Upper lobe of left lung (tissue), 4 donors: ENCODE results near the gene ARHGAP24.

Experiments
- EP300 ChIP-seq, 4 donors: sonication (generic); formaldehyde crosslinking; IDR thresholded peaks; one replicate each; pipeline ENCODE4 v1.5.1; 2017; ENCODE audit warnings: antibody characterized with exemption in 4 of 4, control low read depth in 2 of 4
- POLR2A ChIP-seq, 4 donors: fragments of 450-650 bp; IDR thresholded peaks; one replicate each; pipeline ENCODE4 v1.5.1; 2016 to 2017; ENCODE audit warnings: antibody characterized with exemption in 4 of 4, mild to moderate bottlenecking in 2 of 4
- POLR2AphosphoS5 ChIP-seq, 2 donors: sonication (generic); formaldehyde crosslinking; IDR thresholded peaks; one replicate each; pipeline ENCODE4 v1.5.1; 2017; ENCODE audit warnings: antibody characterized with exemption in 2 of 2
- TF ChIP-seq, protein P1 (sequence below), 6 experiments: fragments of 450-650 bp in 4 of 6; fragments of 200-600 bp in 2 of 6; sonication (generic) in 2 of 6; IDR thresholded peaks; one replicate each; pipeline ENCODE4 v1.5.1; 2016 to 2019; ENCODE audit warnings: antibody characterized with exemption in 6 of 6

DNA sequence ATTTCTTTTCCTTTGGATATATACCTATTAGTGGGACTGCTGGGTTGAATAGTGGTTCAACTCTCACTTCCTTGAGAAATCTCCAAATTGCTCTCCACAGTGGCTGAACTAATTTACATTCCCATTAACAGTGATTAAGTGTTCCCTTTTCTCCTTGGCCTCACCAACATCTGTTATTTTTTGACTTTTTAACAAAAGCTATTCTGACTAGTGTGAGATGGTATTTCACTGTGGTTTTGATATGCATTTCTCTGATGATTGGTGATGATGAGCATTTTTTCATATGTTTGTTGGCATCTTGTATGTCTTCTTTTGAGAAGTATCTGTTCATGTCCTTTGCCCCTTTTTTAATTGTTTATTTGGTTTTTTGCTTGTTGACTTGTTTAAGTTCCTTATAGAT, 471.9 kb downstream of the ARHGAP24 start:
- TF ChIP-seq POLR2A (IDR thresholded peaks at IDR 0.05) (no peak), POLR2AphosphoS5 (IDR thresholded peaks at IDR 0.05) (no peak), EP300 (IDR thresholded peaks at IDR 0.05) (no peak)
- TF ChIP-seq, protein P1, sequence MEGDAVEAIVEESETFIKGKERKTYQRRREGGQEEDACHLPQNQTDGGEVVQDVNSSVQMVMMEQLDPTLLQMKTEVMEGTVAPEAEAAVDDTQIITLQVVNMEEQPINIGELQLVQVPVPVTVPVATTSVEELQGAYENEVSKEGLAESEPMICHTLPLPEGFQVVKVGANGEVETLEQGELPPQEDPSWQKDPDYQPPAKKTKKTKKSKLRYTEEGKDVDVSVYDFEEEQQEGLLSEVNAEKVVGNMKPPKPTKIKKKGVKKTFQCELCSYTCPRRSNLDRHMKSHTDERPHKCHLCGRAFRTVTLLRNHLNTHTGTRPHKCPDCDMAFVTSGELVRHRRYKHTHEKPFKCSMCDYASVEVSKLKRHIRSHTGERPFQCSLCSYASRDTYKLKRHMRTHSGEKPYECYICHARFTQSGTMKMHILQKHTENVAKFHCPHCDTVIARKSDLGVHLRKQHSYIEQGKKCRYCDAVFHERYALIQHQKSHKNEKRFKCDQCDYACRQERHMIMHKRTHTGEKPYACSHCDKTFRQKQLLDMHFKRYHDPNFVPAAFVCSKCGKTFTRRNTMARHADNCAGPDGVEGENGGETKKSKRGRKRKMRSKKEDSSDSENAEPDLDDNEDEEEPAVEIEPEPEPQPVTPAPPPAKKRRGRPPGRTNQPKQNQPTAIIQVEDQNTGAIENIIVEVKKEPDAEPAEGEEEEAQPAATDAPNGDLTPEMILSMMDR (IDR thresholded peaks at IDR 0.05) = no peak
